Tongue (tissue), 2 donors: ENCODE results near the gene TMX2. TPM values are rescaled to one million over a fixed set of nuclear protein-coding genes. Genes with fewer than 3 reads are reported as not detected.
"Not testable (repeated sequence)": the region's sequence is repeated elsewhere in the genome, so short reads cannot be mapped to it uniquely, and the experiment has no call there.

Experiments used
- DNase-seq: peaks from one replicate; pipeline ENCODE4 v3.0.0-alpha.2; 2015
- total RNA-seq: library from RNA; depleted of rRNA; stranded (reverse); fragments of >200 nt; gene quantifications from one replicate; pipeline ENCODE4 v1.2.3, GENCODE V29; 2014

The TMX2 gene
- total RNA-seq, 1 donor from 2014 or later, result 34.8 TPM

GRCh38 chr11:57716726-57717125 lies 4.3 kb downstream of the TMX2 start:
- DNase-seq, result not testable (repeated sequence)

- DNase-seq, result no peak
Observed at GRCh38 chr11:57727185-57727584, 14.8 kb downstream of the TMX2 start.

GRCh38 chr11:57728829-57729228 lies 16.4 kb downstream of the TMX2 start:
- DNase-seq, result no peak

GRCh38 chr11:57729479-57729878 lies 17.1 kb downstream of the TMX2 start:
- no peak for DNase-seq

- DNase-seq, result no peak
Observed at GRCh38 chr11:57732661-57733060, 20.3 kb downstream of the TMX2 start.

GRCh38 chr11:57735619-57736298 lies 23.4 kb downstream of the TMX2 start:
- DNase-seq, result no peak

- peak; percentile 98 for DNase-seq
Observed at GRCh38 chr11:57741132-57742086, 29.0 kb downstream of the TMX2 start, which contains the start of gene SELENOH. TSS of gene SELENOH (plus strand) at chr11:57741491. CDS start at chr11:57741596, 105 bp downstream.

GRCh38 chr11:57742087-57742452 lies 29.7 kb downstream of the TMX2 start:
- no peak for DNase-seq

- DNase-seq, result no peak
Observed at GRCh38 chr11:57744357-57744756, 32.0 kb downstream of the TMX2 start.

GRCh38 chr11:57745206-57745605 lies 32.8 kb downstream of the TMX2 start:
- no peak for DNase-seq

- no peak for DNase-seq
Observed at GRCh38 chr11:57746920-57747319, 34.5 kb downstream of the TMX2 start.

GRCh38 chr11:57751176-57751575 lies 38.8 kb downstream of the TMX2 start:
- no peak for DNase-seq

- peak; percentile 53 for DNase-seq
Observed at GRCh38 chr11:57751676-57752253, 39.4 kb downstream of the TMX2 start, which contains the start of gene BTBD18. TSS of gene BTBD18 (minus strand) at chr11:57751819. CDS start at chr11:57751188, 631 bp downstream.

- DNase-seq, result no peak
Observed at GRCh38 chr11:57752954-57753353, 40.6 kb downstream of the TMX2 start.

GRCh38 chr11:57758174-57758573 lies 45.8 kb downstream of the TMX2 start:
- no peak for DNase-seq

- DNase-seq, result peak; percentile 99
Observed at GRCh38 chr11:57761301-57762234, 49.2 kb downstream of the TMX2 start, which contains the start of gene CTNND1. TSS of gene CTNND1 (plus strand) at chr11:57761802. CDS start at chr11:57791479, 29,677 bp downstream.

GRCh38 chr11:57762235-57762861 lies 50.0 kb downstream of the TMX2 start:
- DNase-seq, result peak; percentile 68

- peak; percentile 76 for DNase-seq
Observed at GRCh38 chr11:57763568-57763967, 51.2 kb downstream of the TMX2 start.

- DNase-seq, result no peak
Observed at GRCh38 chr11:57764021-57764420, 51.6 kb downstream of the TMX2 start.

GRCh38 chr11:57764566-57764965 lies 52.2 kb downstream of the TMX2 start:
- no peak for DNase-seq

- DNase-seq, result no peak
Observed at GRCh38 chr11:57764972-57765371, 52.6 kb downstream of the TMX2 start.
